Gastrocnemius medialis (tissue), 4 donors: ENCODE measurements around the gene EEPD1. TPM values are rescaled to one million over a fixed set of nuclear protein-coding genes. Genes with fewer than 3 reads are reported as not detected.

Experiments
- ATAC-seq, 2 donors: fragments of 150-250 bp; one replicate each; pipeline ENCODE4 v1.9.1; 2016
- DNase-seq, 2 donors: peaks; one replicate each; pipeline ENCODE4 v3.0.0-alpha.2; 2019
- H3K27ac ChIP-seq, 4 donors: fragments of 200-600 bp; sonication (generic); 1 replicate in 1 of 4; 2 replicates in 3 of 4; pipeline ENCODE4 v1.5.1; 2016 to 2018; ENCODE audit warnings: mild to moderate bottlenecking in 2 of 4, moderate library complexity in 1 of 4
- H3K27me3 ChIP-seq, 3 donors: fragments of 200-600 bp; sonication (generic) in 2 of 3; 1 replicate in 1 of 3; 2 replicates in 2 of 3; pipeline versions ENCODE4 v1.5.1 to v1.6.0; 2016 to 2019; ENCODE audit warnings: mild to moderate bottlenecking in 1 of 3, moderate library complexity in 1 of 3
- H3K36me3 ChIP-seq, 2 donors: fragments of 200-600 bp; sonication (generic) in 1 of 2; one replicate each; pipeline ENCODE4 v1.5.1; 2017 to 2018
- H3K4me1 ChIP-seq, 2 donors: fragments of 200-600 bp; sonication (generic) in 1 of 2; one replicate each; pipeline ENCODE4 v1.5.1; 2016 to 2017; ENCODE audit warnings: mild to moderate bottlenecking in 2 of 2
- H3K4me3 ChIP-seq, 4 donors: fragments of 200-600 bp; sonication (generic) in 3 of 4; 1 replicate in 1 of 4; 2 replicates in 3 of 4; pipeline ENCODE4 v1.5.1; 2016 to 2019; ENCODE audit warnings: mild to moderate bottlenecking in 2 of 4
- H3K9me3 ChIP-seq, 3 donors: fragments of 200-600 bp; sonication (generic) in 2 of 3; 1 replicate in 1 of 3; 2 replicates in 2 of 3; pipeline ENCODE4 v1.5.1; 2016 to 2019
- POLR2A ChIP-seq, 2 donors: fragments of 450-650 bp; IDR thresholded peaks; one replicate each; pipeline ENCODE4 v1.6.1; 2017; ENCODE audit warnings: antibody characterized with exemption in 2 of 2, mild to moderate bottlenecking in 2 of 2, moderate library complexity in 2 of 2
- in situ Hi-C, 4 donors: fragments of 200-750 bp; cut with MboI; loops; one replicate each; pipeline versions ENCODE4 v1.15.0 to v1.8.0; 2017; ENCODE audit warnings: low sequenced_read_pairs in 4 of 4
- intact Hi-C: fragments of 100-400 bp; cut with DNase I; formaldehyde crosslinking; loops from one replicate; pipeline ENCODE4 v1.15.1; 2023; ENCODE audit warnings: low total_unique reads
- total RNA-seq, 4 donors: library from RNA; depleted of rRNA; stranded (reverse); fragments of >200 nt; gene quantifications; one replicate each; pipeline versions ENCODE4 v1.1.0 to v1.2.3, GENCODE V29; 2016
- TF ChIP-seq, protein P1 (sequence below), 5 experiments: fragments of 450-650 bp in 3 of 5; fragments of 200-600 bp in 2 of 5; sonication (generic) in 2 of 5; IDR thresholded peaks in 4 of 5; conservative IDR thresholded peaks in 1 of 5; 1 replicate in 4 of 5; 2 replicates in 1 of 5; pipeline ENCODE4 v1.5.1; 2016 to 2019; ENCODE audit warnings: antibody characterized with exemption in 5 of 5, mild to moderate bottlenecking in 3 of 5, moderate library complexity in 3 of 5

EEPD1 gene
- total RNA-seq, 4 donors from 2014 or later, result 41.0 to 68.5 (median 61.3) TPM

DNA sequence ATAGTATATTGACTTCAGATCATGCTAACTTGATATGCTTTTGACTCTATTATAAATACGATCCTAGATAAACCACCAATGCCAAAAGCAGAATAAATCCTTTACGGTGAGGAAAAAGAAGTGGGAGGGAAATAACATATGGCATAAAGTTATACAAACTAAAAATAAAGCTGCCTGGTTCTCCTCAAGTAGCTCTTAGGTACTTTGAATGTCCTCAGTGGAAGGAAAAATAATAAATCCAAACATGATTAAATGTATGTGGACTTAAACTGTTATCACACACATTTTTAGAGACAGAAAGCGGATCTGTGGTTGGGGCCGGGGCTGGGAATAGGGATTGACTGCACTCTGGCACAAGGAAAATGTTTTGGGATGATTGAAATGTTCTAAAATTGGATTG, 23.6 kb downstream of the EEPD1 start:
- H3K36me3 ChIP-seq, result no peaks in the 10 kb centered on the region
- in situ Hi-C loops, result no loop called here
- no peak for ATAC-seq
- H3K9me3 ChIP-seq, result no peaks in the 10 kb centered on the region
- no peaks in the 10 kb centered on the region for H3K27me3 ChIP-seq
- no peak overlapping the region for H3K4me3 ChIP-seq
- DNase-seq, result no peak
- intact Hi-C loops, result no loop called here
- TF ChIP-seq POLR2A (IDR thresholded peaks at IDR 0.05), result no peak
- TF ChIP-seq, protein P1, sequence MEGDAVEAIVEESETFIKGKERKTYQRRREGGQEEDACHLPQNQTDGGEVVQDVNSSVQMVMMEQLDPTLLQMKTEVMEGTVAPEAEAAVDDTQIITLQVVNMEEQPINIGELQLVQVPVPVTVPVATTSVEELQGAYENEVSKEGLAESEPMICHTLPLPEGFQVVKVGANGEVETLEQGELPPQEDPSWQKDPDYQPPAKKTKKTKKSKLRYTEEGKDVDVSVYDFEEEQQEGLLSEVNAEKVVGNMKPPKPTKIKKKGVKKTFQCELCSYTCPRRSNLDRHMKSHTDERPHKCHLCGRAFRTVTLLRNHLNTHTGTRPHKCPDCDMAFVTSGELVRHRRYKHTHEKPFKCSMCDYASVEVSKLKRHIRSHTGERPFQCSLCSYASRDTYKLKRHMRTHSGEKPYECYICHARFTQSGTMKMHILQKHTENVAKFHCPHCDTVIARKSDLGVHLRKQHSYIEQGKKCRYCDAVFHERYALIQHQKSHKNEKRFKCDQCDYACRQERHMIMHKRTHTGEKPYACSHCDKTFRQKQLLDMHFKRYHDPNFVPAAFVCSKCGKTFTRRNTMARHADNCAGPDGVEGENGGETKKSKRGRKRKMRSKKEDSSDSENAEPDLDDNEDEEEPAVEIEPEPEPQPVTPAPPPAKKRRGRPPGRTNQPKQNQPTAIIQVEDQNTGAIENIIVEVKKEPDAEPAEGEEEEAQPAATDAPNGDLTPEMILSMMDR (IDR thresholded peaks at IDR 0.05 in 4 of 5, conservative IDR thresholded peaks at IDR 0.05 in 1 of 5), result no peak
- H3K27ac ChIP-seq, result peak overlapping the region; percentile 5 to 64 (median 26)
- H3K4me1 ChIP-seq, result peaks cover 55 to 61% of the 10 kb centered on the region in 2 donors

DNA sequence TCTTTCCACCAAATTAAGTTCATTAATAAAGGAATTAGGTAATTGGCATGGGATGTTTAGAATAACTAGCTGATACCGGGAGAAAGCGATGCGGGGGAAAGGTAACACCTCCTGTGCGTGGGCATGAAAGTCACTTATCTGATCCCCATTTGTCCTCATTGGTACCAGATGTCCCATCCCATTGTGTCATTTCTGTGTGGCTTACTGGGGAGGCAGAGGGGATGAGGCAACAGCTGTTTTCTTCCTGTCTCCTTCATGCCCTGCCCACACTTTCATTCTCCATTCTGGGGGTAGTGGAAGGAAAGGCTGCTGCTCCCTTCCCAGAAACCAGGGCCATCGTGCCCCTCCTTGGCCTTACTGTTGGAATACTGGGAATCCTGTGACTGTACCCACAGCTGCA, 27.1 kb downstream of the EEPD1 start:
- DNase-seq (no peak), ATAC-seq (no peak)
- Histone ChIP-seq H3K4me1 (peaks cover 76 to 80% of the 10 kb centered on the region in 2 donors), H3K27me3 (no peaks in the 10 kb centered on the region), H3K4me3 (no peak overlapping the region), H3K27ac (peak overlapping the region; percentile 62 to 79 (median 68)), H3K9me3 (no peaks in the 10 kb centered on the region), H3K36me3 (no peaks in the 10 kb centered on the region)
- in situ Hi-C loops (no loop called here), intact Hi-C loops (no loop called here)
- TF ChIP-seq, protein P1 (IDR thresholded peaks at IDR 0.05 in 4 of 5, conservative IDR thresholded peaks at IDR 0.05 in 1 of 5), result no peak
- TF ChIP-seq POLR2A (IDR thresholded peaks at IDR 0.05), result no peak

DNA sequence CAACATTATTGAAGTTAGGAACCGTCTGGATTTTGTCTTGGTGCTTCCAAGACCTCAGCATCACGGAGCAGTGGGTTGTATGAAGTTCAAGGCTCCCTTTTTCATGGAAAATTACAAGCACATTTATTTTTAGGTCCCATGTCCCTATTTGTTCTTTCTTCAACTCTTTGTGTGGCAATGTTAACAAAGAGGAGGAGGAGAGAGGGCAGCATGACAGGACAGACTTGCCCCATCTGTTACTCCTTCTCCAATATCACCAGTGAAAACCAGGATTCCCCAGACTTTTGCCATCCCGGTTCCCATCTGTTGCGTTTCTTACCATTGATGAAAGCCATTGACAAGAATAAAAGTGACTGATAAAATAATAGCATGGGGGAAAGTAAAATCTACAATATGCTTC, 28.6 kb downstream of the EEPD1 start:
- intact Hi-C loops, result no loop called here
- ATAC-seq (peak; percentile 69 to 89), DNase-seq (peak in 1 of 2 donors; percentile 52)
- Histone ChIP-seq H3K9me3 (no peaks in the 10 kb centered on the region), H3K4me1 (peaks cover 70 to 78% of the 10 kb centered on the region in 2 donors), H3K36me3 (no peaks in the 10 kb centered on the region), H3K27me3 (no peaks in the 10 kb centered on the region), H3K27ac (peak overlapping the region; percentile 62 to 79 (median 68)), H3K4me3 (no peak overlapping the region)
- TF ChIP-seq POLR2A (IDR thresholded peaks at IDR 0.05), result no peak
- TF ChIP-seq, protein P1 (IDR thresholded peaks at IDR 0.05 in 4 of 5, conservative IDR thresholded peaks at IDR 0.05 in 1 of 5), result no peak
- in situ Hi-C loops, result no loop called here

DNA sequence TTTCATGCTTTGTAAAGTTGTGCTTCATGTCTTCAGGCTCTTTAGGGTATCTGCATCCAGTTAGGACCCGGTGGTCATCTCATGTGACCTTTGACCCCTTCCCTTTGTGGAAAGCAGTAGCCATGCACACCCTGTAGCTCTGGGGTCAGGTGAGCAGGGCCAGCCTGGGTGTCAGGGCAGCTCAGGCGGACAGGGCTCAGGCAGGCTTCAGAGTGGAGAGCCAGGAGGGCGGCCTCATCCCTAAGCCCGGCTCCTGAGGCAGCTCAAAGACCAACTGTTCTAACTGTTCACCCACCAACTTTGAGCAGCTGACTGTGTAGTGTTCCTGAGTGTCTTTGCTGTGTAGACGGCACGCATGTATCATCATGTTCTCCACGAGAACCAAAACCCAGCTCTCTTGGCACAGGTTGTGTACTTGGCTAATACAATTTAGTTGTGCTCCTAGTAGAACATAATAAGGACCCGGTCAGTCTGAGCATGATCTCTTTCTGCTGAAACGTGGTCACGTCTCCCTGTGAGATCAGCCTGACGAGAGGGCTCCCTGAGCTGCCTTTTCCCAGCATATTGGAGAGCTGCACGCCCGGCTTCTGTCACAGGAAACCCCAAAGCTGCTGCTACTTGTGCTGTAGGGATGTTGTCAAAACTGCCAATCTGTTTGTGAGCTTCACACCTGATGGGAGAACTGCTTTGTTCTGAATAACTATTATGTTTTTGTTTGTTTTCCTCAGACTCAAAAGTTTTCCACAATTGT, 30.0 kb downstream of the EEPD1 start:
- Histone ChIP-seq H3K4me3 (peak overlapping the region in 1 of 4 donors; percentile 17), H3K27ac (peak overlapping the region; percentile 62 to 79 (median 68)), H3K9me3 (no peaks in the 10 kb centered on the region), H3K36me3 (no peaks in the 10 kb centered on the region), H3K27me3 (no peaks in the 10 kb centered on the region), H3K4me1 (peaks cover 71 to 82% of the 10 kb centered on the region in 2 donors)
- intact Hi-C loops (no loop called here), in situ Hi-C loops (no loop called here)
- DNase-seq (peak in 1 of 2 donors; percentile 44), ATAC-seq (peak; percentile 38 to 69)
- no peak for TF ChIP-seq POLR2A (IDR thresholded peaks at IDR 0.05)
- TF ChIP-seq, protein P1 (IDR thresholded peaks at IDR 0.05 in 4 of 5, conservative IDR thresholded peaks at IDR 0.05 in 1 of 5), result no peak
